ENCODE results near the gene HNRNPLL. TPM values are rescaled to one million over a fixed set of nuclear protein-coding genes. Genes with fewer than 3 reads are reported as not detected.

HNRNPLL gene
- total and polyA plus RNA-seq, 2 of the 13 experiments (the other 11 are each of a cell fraction or from before 2014, with no cell fraction given): 49.4 to 103 TPM

DNA sequence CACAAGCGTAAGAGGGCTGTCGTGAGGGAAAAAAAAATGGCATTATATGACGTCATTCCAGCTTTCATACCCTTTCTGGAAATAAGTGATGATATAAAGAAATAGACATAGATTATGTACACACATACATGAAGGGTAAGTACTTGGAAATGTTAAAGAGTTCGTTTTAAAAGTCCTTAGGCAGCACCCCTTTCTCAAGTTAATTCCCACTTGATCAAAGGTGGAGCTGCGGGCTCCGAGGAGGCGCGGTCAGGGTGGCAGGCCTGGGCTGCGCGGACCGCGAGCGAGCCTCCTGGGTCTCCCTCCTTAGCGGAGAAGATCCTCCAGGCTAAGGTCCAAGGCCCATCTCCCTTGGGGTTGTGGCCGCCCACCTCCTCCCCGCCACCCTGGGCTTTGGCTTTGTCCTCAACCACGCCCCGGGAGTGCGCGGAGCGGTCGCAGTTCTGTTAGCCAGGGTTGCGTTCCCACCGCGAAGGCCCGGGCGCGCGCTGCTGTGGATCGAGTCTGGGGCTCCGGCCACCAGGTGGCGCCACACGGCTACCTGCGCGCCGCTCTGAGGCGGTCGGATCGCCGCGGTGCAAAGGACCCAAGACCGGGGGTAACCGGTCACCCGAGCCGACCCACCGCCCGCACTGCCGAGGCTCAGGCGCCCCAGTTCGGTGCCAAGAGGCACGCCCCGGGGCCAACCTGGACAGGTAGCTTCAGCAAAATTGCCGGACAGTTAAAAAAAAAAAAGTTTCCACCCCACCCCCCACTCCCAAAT is 66.8 kb downstream of the HNRNPLL start (continued):
- TF ChIP-seq, protein P1, sequence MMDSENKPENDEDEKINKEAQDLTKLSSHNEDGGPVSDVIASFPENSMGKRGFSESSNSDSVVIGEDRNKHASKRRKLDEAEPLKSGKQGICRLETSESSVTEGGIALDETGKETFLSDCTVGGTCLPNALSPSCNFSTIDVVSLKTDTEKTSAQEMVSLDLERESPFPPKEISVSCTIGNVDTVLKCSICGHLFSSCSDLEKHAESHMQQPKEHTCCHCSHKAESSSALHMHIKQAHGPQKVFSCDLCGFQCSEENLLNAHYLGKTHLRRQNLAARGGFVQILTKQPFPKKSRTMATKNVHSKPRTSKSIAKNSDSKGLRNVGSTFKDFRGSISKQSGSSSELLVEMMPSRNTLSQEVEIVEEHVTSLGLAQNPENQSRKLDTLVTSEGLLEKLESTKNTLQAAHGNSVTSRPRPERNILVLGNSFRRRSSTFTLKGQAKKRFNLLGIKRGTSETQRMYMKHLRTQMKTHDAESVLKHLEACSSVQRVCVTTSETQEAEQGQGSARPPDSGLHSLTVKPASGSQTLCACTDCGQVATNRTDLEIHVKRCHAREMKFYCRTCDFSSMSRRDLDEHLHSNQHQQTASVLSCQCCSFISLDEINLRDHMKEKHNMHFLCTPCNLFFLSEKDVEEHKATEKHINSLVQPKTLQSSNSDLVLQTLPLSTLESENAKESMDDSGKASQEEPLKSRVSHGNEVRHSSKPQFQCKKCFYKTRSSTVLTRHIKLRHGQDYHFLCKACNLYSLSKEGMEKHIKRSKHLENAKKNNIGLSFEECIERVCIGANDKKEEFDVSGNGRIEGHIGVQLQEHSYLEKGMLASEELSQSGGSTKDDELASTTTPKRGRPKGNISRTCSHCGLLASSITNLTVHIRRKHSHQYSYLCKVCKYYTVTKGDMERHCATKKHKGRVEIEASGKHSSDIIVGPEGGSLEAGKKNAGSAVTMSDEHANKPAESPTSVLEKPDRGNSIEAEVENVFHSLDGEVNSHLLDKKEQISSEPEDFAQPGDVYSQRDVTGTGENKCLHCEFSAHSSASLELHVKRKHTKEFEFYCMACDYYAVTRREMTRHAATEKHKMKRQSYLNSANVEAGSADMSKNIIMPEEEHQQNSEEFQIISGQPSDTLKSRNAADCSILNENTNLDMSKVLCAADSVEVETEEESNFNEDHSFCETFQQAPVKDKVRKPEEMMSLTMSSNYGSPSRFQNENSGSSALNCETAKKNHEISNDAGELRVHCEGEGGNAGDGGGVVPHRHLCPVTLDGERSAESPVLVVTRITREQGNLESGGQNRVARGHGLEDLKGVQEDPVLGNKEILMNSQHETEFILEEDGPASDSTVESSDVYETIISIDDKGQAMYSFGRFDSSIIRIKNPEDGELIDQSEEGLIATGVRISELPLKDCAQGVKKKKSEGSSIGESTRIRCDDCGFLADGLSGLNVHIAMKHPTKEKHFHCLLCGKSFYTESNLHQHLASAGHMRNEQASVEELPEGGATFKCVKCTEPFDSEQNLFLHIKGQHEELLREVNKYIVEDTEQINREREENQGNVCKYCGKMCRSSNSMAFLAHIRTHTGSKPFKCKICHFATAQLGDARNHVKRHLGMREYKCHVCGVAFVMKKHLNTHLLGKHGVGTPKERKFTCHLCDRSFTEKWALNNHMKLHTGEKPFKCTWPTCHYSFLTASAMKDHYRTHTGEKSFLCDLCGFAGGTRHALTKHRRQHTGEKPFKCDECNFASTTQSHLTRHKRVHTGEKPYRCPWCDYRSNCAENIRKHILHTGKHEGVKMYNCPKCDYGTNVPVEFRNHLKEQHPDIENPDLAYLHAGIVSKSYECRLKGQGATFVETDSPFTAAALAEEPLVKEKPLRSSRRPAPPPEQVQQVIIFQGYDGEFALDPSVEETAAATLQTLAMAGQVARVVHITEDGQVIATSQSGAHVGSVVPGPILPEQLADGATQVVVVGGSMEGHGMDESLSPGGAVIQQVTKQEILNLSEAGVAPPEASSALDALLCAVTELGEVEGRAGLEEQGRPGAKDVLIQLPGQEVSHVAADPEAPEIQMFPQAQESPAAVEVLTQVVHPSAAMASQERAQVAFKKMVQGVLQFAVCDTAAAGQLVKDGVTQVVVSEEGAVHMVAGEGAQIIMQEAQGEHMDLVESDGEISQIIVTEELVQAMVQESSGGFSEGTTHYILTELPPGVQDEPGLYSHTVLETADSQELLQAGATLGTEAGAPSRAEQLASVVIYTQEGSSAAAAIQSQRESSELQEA (CRISPR knock-in tag; IDR thresholded peaks at IDR 0.05; ENCODE audit: not compliant biosample characterization): peak; percentile 53
- TF ChIP-seq ZNF670 (CRISPR knock-in tag; IDR thresholded peaks at IDR 0.05; ENCODE audit: borderline replicate concordance) (peak; percentile 68; the same call in 1 of the 2 replicates), ZNF251 (CRISPR knock-in tag; IDR thresholded peaks at IDR 0.05) (no peak), ZNF331 (CRISPR knock-in tag; IDR thresholded peaks at IDR 0.05) (peak; percentile 71; the same call in 1 of the 2 replicates), ZMYM4 (CRISPR knock-in tag; IDR thresholded peaks at IDR 0.05) (peak; percentile 77; the same call in 1 of the 2 replicates), RAD51 (IDR thresholded peaks at IDR 0.05; ENCODE audit: borderline replicate concordance) (no peak), HNRNPK (IDR thresholded peaks at IDR 0.05; ENCODE audit: low read depth, low read length, poor library complexity, severe bottlenecking) (peak; percentile 12), ZNF451 (CRISPR knock-in tag; IDR thresholded peaks at IDR 0.05) (peak; percentile 45; the same call in 1 of the 2 replicates), ZNF232 (CRISPR knock-in tag; IDR thresholded peaks at IDR 0.05; ENCODE audit: borderline replicate concordance) (no peak), ONECUT2 (CRISPR knock-in tag; IDR thresholded peaks at IDR 0.05) (no peak), SOX6 (IDR thresholded peaks at IDR 0.05) (no peak), SOX6 (CRISPR knock-in tag; IDR thresholded peaks at IDR 0.05) (peak; percentile 81), JUNB (CRISPR knock-in tag; IDR thresholded peaks at IDR 0.05; ENCODE audit: borderline replicate concordance) (no peak), ZNF607 (CRISPR knock-in tag; IDR thresholded peaks at IDR 0.05; ENCODE audit: borderline replicate concordance) (no peak), ZFYVE20 (CRISPR knock-in tag; IDR thresholded peaks at IDR 0.05; ENCODE audit: borderline replicate concordance, low read depth) (no peak), RBFOX2 (IDR thresholded peaks at IDR 0.05; ENCODE audit: low read depth, low read length) (peak; percentile 69), NFYC (CRISPR knock-in tag; IDR thresholded peaks at IDR 0.05) (no peak), ZNF547 (CRISPR knock-in tag; IDR thresholded peaks at IDR 0.05) (peak; percentile 48; the same call in 1 of the 2 replicates), PHF20 (CRISPR knock-in tag; IDR thresholded peaks at IDR 0.05) (no peak)
- TF ChIP-seq, protein P2, sequence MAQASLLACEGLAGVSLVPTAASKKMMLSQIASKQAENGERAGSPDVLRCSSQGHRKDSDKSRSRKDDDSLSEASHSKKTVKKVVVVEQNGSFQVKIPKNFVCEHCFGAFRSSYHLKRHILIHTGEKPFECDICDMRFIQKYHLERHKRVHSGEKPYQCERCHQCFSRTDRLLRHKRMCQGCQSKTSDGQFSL (CRISPR knock-in tag; IDR thresholded peaks at IDR 0.05): peak; percentile 80; the same call in 1 of the 2 replicates
